ENCODE results near the gene EEF1A2.
"Not testable (repeated sequence)": the region's sequence is repeated elsewhere in the genome, so short reads cannot be mapped to it uniquely, and the experiment has no call there.

EEF1A2 gene

GRCh38 chr20:63517376-63518309 lies 18.8 kb upstream of the EEF1A2 start:
- peaks cover 7% of the 10 kb centered on the region; the same call in 1 of the 2 replicates for H3K36me3 ChIP-seq (ENCODE audit: insufficient read depth, low read depth, low read length)
- H3K9me3 ChIP-seq (ENCODE audit: insufficient read depth, low read depth, low read length), result no peaks in the 10 kb centered on the region
- H3K4me1 ChIP-seq (ENCODE audit: insufficient read depth, low read length), result no peaks in the 10 kb centered on the region
- no peak overlapping the region for H3K4me3 ChIP-seq (ENCODE audit: low read length)
- no peak overlapping the region for H3K9ac ChIP-seq (ENCODE audit: low read depth, low read length)
- no peak overlapping the region for H3K27ac ChIP-seq (ENCODE audit: low read length)
- H3K27me3 ChIP-seq (ENCODE audit: insufficient read depth, low read length), result peaks cover 12% of the 10 kb centered on the region; the same call in 1 of the 2 replicates

DNA sequence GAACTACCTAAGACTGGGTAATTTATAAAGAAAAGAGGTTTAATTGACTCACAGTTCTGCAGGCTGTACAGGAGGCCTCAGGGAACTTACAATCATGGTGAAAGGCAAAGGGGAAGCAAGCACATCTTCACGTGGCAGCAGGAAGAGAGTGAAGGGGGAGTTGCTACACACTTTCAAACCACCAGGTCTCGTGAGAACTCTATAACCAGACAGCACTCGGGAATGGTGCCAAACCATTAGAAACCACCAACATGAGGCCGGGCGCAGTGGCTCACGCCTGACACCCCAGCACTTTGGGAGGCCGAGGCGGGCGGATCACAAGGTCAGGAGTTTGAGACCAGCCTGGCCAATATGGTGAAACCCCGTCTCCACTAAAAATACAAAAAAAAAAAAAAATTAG lies 15.6 kb upstream of the EEF1A2 start:
- not testable (repeated sequence) for H3K4me3 ChIP-seq (ENCODE audit: low read length); H3K4me1 ChIP-seq (ENCODE audit: insufficient read depth, low read length); H3K36me3 ChIP-seq (ENCODE audit: insufficient read depth, low read depth, low read length); H3K27me3 ChIP-seq (ENCODE audit: insufficient read depth, low read length); H3K9ac ChIP-seq (ENCODE audit: low read depth, low read length); H3K27ac ChIP-seq (ENCODE audit: low read length); H3K9me3 ChIP-seq (ENCODE audit: insufficient read depth, low read depth, low read length)

DNA sequence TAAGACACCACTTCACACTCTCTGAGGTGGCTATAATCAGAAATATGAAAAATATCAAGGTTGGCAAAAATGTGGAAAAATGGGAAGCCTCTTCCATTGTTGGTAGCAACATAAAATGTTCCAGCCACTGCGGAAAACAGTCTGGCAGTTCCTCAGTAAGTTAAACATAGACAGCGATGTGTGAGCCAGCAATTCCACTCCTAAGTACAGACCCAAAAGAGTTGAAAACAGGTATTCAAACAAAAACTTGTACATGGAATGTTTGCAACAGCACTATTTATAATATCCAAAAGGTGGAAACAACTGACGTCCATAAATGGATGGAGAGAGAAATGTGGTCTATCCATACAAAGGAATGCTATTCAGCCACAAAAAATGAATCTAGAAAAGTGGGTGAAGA lies 14.3 kb upstream of the EEF1A2 start:
- H3K9me3 ChIP-seq (ENCODE audit: insufficient read depth, low read depth, low read length), result no peaks in the 10 kb centered on the region; the same call in 1 of the 2 replicates
- H3K27me3 ChIP-seq (ENCODE audit: insufficient read depth, low read length), result no peaks in the 10 kb centered on the region
- H3K9ac ChIP-seq (ENCODE audit: low read depth, low read length), result no peak overlapping the region
- no peak overlapping the region for H3K4me3 ChIP-seq (ENCODE audit: low read length)
- H3K36me3 ChIP-seq (ENCODE audit: insufficient read depth, low read depth, low read length), result no peaks in the 10 kb centered on the region
- no peaks in the 10 kb centered on the region for H3K4me1 ChIP-seq (ENCODE audit: insufficient read depth, low read length)
- no peak overlapping the region for H3K27ac ChIP-seq (ENCODE audit: low read length)

GRCh38 chr20:63509088-63509564 lies 10.2 kb upstream of the EEF1A2 start:
- no peaks in the 10 kb centered on the region for H3K36me3 ChIP-seq (ENCODE audit: insufficient read depth, low read depth, low read length)
- H3K27ac ChIP-seq (ENCODE audit: low read length), result no peak overlapping the region
- no peak overlapping the region for H3K9ac ChIP-seq (ENCODE audit: low read depth, low read length)
- no peak overlapping the region for H3K4me3 ChIP-seq (ENCODE audit: low read length)
- H3K9me3 ChIP-seq (ENCODE audit: insufficient read depth, low read depth, low read length), result no peaks in the 10 kb centered on the region; the same call in 1 of the 2 replicates
- no peaks in the 10 kb centered on the region for H3K4me1 ChIP-seq (ENCODE audit: insufficient read depth, low read length)
- H3K27me3 ChIP-seq (ENCODE audit: insufficient read depth, low read length), result peaks cover 2% of the 10 kb centered on the region; the same call in 1 of the 2 replicates

- no peaks in the 10 kb centered on the region for H3K4me1 ChIP-seq (ENCODE audit: insufficient read depth, low read length)
- no peak overlapping the region for H3K27ac ChIP-seq (ENCODE audit: low read length)
- no peaks in the 10 kb centered on the region for H3K36me3 ChIP-seq (ENCODE audit: insufficient read depth, low read depth, low read length)
- no peak overlapping the region for H3K9ac ChIP-seq (ENCODE audit: low read depth, low read length)
- H3K27me3 ChIP-seq (ENCODE audit: insufficient read depth, low read length), result peaks cover 8% of the 10 kb centered on the region; the same call in 1 of the 2 replicates
- H3K4me3 ChIP-seq (ENCODE audit: low read length), result no peak overlapping the region
- no peaks in the 10 kb centered on the region; the same call in 1 of the 2 replicates for H3K9me3 ChIP-seq (ENCODE audit: insufficient read depth, low read depth, low read length)
Measured at GRCh38 chr20:63508072-63508768, 9.3 kb upstream of the EEF1A2 start.

GRCh38 chr20:63507083-63507743 lies 8.3 kb upstream of the EEF1A2 start:
- Histone ChIP-seq H3K27me3 (ENCODE audit: insufficient read depth, low read length) (peaks cover 8% of the 10 kb centered on the region; the same call in 1 of the 2 replicates), H3K9me3 (ENCODE audit: insufficient read depth, low read depth, low read length) (no peaks in the 10 kb centered on the region; the same call in 1 of the 2 replicates), H3K4me1 (ENCODE audit: insufficient read depth, low read length) (no peaks in the 10 kb centered on the region), H3K4me3 (ENCODE audit: low read length) (no peak overlapping the region), H3K36me3 (ENCODE audit: insufficient read depth, low read depth, low read length) (no peaks in the 10 kb centered on the region), H3K9ac (ENCODE audit: low read depth, low read length) (no peak overlapping the region), H3K27ac (ENCODE audit: low read length) (no peak overlapping the region)

GRCh38 chr20:63505723-63506122 lies 6.8 kb upstream of the EEF1A2 start:
- Histone ChIP-seq H3K9ac (ENCODE audit: low read depth, low read length) (no peak overlapping the region), H3K4me3 (ENCODE audit: low read length) (no peak overlapping the region), H3K4me1 (ENCODE audit: insufficient read depth, low read length) (no peaks in the 10 kb centered on the region; the same call in 1 of the 2 replicates), H3K36me3 (ENCODE audit: insufficient read depth, low read depth, low read length) (no peaks in the 10 kb centered on the region), H3K27me3 (ENCODE audit: insufficient read depth, low read length) (peaks cover 13% of the 10 kb centered on the region), H3K9me3 (ENCODE audit: insufficient read depth, low read depth, low read length) (no peaks in the 10 kb centered on the region; the same call in 1 of the 2 replicates), H3K27ac (ENCODE audit: low read length) (no peak overlapping the region)

GRCh38 chr20:63505281-63505680 lies 6.4 kb upstream of the EEF1A2 start:
- Histone ChIP-seq H3K4me1 (ENCODE audit: insufficient read depth, low read length) (no peaks in the 10 kb centered on the region; the same call in 1 of the 2 replicates), H3K9ac (ENCODE audit: low read depth, low read length) (no peak overlapping the region), H3K27me3 (ENCODE audit: insufficient read depth, low read length) (peaks cover 17% of the 10 kb centered on the region), H3K9me3 (ENCODE audit: insufficient read depth, low read depth, low read length) (no peaks in the 10 kb centered on the region; the same call in 1 of the 2 replicates), H3K36me3 (ENCODE audit: insufficient read depth, low read depth, low read length) (no peaks in the 10 kb centered on the region), H3K27ac (ENCODE audit: low read length) (no peak overlapping the region), H3K4me3 (ENCODE audit: low read length) (no peak overlapping the region)

DNA sequence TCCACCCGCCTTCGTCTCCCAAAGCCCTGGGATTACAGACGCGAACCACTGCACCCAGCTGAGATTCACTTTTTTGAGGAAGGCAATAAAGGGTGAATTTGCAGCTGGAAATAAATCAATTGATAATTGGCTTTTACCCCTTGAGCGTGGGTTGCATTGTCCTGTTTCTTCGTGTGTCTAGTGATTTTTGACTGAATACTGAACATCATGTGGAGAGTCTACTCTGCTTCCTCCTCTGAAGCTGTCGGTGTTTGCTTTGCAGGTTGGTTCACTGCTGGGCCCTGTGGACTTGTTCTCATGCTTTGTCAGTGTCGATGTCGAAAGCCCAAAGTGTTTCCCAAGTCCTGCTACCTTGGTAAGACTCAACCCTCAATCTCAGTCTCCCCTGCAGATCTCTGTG lies 5.8 kb upstream of the EEF1A2 start:
- Histone ChIP-seq H3K9me3 (ENCODE audit: insufficient read depth, low read depth, low read length) (no peaks in the 10 kb centered on the region; the same call in 1 of the 2 replicates), H3K4me1 (ENCODE audit: insufficient read depth, low read length) (no peaks in the 10 kb centered on the region; the same call in 1 of the 2 replicates), H3K27ac (ENCODE audit: low read length) (no peak overlapping the region), H3K4me3 (ENCODE audit: low read length) (no peak overlapping the region), H3K9ac (ENCODE audit: low read depth, low read length) (no peak overlapping the region), H3K36me3 (ENCODE audit: insufficient read depth, low read depth, low read length) (no peaks in the 10 kb centered on the region), H3K27me3 (ENCODE audit: insufficient read depth, low read length) (peaks cover 24% of the 10 kb centered on the region)

DNA sequence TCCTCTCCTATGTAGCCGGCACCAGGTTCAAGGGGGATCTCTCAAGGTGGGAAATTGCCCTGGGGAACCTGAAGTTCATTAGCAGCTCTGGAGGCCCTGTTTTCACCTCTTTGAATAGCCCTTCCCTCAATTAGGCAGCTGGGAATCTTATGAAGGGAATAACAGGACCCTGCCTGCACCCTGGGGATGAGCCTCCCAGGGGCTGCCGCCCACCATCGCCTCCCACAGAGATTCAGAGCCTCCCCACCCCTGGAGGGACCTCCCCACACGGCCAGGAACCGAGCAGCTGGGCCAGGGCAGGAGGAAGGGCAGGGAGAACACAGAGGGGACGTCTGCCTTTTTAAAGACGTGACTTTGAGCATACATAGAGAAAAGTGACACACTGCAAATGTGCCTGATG lies 4.6 kb upstream of the EEF1A2 start:
- Histone ChIP-seq H3K9ac (ENCODE audit: low read depth, low read length) (no peak overlapping the region), H3K9me3 (ENCODE audit: insufficient read depth, low read depth, low read length) (no peaks in the 10 kb centered on the region; the same call in 1 of the 2 replicates), H3K27ac (ENCODE audit: low read length) (no peak overlapping the region), H3K27me3 (ENCODE audit: insufficient read depth, low read length) (peaks cover 33% of the 10 kb centered on the region), H3K4me3 (ENCODE audit: low read length) (no peak overlapping the region), H3K4me1 (ENCODE audit: insufficient read depth, low read length) (no peaks in the 10 kb centered on the region; the same call in 1 of the 2 replicates), H3K36me3 (ENCODE audit: insufficient read depth, low read depth, low read length) (no peaks in the 10 kb centered on the region)

DNA sequence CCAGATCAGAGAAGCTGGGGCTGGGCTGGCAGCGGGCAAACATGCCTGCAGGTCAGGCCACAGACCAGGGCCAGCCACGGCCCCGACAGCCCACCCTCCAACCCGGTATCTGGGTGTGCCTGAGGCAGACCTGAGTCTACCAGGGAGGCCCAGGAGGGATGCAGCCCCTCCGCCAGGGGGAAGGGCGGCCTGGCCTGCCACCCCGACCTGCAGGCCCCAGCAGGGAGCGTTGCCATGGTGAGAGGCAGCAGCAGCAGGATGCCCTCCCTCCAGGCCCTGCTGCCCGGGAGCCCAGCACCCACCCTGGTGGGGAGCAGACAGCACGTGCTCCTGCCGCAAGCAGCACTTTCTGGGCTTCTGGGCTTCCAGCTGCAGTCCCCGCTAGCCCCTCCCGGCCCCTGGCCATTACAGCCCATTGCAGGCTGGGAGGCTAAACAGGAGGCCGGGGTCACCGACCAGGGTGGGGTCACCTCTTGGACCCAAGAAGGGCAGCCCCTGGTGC lies 3.8 kb upstream of the EEF1A2 start:
- no peak overlapping the region for H3K27ac ChIP-seq (ENCODE audit: low read length)
- H3K27me3 ChIP-seq (ENCODE audit: insufficient read depth, low read length), result peaks cover 41% of the 10 kb centered on the region
- no peak overlapping the region for H3K4me3 ChIP-seq (ENCODE audit: low read length)
- no peaks in the 10 kb centered on the region; the same call in 1 of the 2 replicates for H3K4me1 ChIP-seq (ENCODE audit: insufficient read depth, low read length)
- no peak overlapping the region; the same call in 1 of the 2 replicates for H3K9ac ChIP-seq (ENCODE audit: low read depth, low read length)
- H3K9me3 ChIP-seq (ENCODE audit: insufficient read depth, low read depth, low read length), result no peaks in the 10 kb centered on the region
- H3K36me3 ChIP-seq (ENCODE audit: insufficient read depth, low read depth, low read length), result no peaks in the 10 kb centered on the region

All from iPS-20b (cell line).